HL-60/S4 (cell line): Measurements from ENCODE around the gene LARP4.
"Not testable (repeated sequence)": the region's sequence is repeated elsewhere in the genome, so short reads cannot be mapped to it uniquely, and the experiment has no call there.

Experiments
- in situ Hi-C: fragments of 300-500 bp; cut with MboI; formaldehyde crosslinking; loops from 2 replicates; pipeline ENCODE4 v1.14.3; 2022; ENCODE audit warnings: low sequenced_read_pairs

The LARP4 gene

GRCh38 chr12:50400638-50401499, at the start of gene LARP4:
TSS of gene LARP4 (plus strand) at chr12:50400885. CDS start at chr12:50401011, 126 bp downstream.
- in situ Hi-C loops, result no loop called here

DNA sequence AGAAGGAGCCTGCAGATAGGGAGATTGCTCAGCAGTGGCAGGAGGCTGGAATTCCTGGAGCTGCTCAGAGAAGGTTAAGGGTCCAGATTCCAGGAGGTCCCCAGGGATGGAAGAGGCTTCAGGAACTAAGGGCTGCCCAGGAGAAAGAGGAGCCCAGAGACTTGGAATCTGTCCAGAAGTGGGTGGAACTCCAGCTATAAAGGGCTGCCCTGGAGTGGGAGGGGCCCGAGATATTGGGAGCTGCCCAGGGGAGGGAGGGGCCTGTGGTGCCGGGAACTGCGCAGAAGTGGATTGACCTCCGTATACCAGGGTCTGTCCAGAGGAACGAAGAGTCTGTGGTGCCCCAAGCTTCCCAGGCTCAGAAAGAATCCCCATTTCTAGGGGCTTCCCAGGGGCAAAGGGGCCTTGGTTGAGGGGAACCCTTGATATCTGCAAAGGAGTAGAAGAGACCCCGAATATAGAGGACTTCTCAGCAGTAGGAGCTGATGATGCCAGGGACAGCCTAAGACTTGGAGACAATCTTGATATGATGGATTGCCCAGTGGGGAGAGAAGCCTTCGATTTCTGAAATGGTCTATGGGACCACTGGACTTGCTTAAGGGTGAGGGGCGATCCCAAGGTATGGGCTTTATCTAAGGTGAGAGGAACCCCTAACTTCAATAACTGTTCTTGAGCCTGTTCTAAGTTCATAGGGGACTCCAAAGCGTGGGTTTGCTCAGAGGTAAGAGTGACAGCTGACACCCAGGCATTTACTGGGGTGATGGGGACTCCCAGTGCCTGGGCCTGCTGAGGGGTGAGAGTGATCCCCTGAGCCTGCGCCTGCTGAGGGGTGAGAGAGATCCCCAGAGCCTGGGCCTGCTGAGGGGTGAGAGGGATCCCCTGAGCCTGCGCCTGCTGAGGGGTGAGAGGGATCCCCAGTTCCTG, 49.3 kb upstream of the LARP4 start:
- in situ Hi-C loops, result no loop called here

- in situ Hi-C loops, result no loop called here
Observed at GRCh38 chr12:50353404-50353803, 47.3 kb upstream of the LARP4 start.

- in situ Hi-C loops, result no loop called here
Observed at GRCh38 chr12:50353869-50354593, 46.7 kb upstream of the LARP4 start.

DNA sequence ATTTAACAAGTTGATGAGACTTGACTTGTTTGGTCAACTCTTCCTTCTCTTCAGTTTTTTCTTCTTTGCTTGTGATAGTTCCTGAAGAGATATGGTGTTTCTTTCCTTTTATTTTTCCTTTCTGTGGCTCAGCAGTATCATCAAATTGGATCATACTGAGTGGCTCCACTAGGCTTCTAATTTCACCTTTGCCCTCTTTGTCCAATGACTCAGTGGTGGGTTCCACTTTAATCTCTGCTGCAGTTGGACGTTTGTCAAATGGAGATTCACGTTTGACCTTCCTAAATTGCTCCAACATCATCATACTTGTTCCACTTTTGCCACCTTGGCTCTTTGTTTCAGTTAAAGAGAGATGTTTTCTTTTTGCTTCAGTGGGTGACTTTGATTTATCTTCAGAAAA, 45.8 kb upstream of the LARP4 start:
- in situ Hi-C loops, result no loop called here

GRCh38 chr12:50355365-50355764, 45.3 kb upstream of the LARP4 start:
- in situ Hi-C loops, result no loop called here

DNA sequence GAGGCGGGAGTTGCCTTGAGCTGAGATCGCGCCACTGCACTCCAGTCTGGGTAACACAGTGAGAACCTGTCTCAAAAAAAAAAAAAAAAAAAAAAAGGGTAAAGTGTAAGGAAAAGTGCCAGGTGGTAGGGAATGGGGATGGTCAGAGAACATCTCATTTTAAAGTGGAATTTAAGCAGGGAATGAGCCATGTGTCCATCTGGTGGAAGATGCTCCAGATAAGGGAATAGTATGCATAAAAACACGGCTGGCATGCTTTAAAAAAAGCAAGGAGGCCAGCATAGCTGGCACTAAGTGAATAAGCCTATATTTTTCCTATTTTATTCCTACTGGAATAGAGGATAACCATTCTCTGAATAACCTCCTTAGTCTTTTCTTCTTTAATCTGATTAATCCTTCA, 38.0 kb upstream of the LARP4 start:
- in situ Hi-C loops, result no loop called here

- in situ Hi-C loops, result no loop called here
Observed at GRCh38 chr12:50363141-50363540, 37.5 kb upstream of the LARP4 start.

GRCh38 chr12:50365709-50366406, 34.8 kb upstream of the LARP4 start:
- in situ Hi-C loops, result no loop called here

- in situ Hi-C loops, result not testable (repeated sequence)
Observed at GRCh38 chr12:50370672-50371071, 30.0 kb upstream of the LARP4 start.

GRCh38 chr12:50375802-50376201, 24.9 kb upstream of the LARP4 start:
- in situ Hi-C loops, result no loop called here

- in situ Hi-C loops, result no loop called here
Observed at GRCh38 chr12:50380761-50381325, 19.8 kb upstream of the LARP4 start.

DNA sequence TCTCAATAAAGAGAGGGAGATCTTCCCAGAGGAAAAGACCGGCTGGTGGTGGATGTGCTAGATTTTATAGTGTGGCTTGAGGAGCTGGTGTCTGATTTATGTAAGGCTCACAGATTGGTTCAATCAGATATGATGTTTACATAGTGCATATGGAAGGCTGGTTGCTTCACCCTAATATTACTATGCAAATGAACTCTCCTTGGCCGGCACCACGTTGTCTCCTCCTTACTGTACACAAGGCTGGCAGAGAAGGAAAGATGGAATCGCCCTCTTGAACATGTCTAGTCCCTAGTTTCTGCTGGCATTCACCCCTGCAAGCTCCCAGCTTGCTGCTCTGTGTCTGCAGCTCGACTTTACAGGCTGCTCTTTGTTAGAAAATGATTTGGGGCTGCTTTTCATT, 13.2 kb upstream of the LARP4 start:
- in situ Hi-C loops, result no loop called here

GRCh38 chr12:50387972-50388478, 12.7 kb upstream of the LARP4 start:
- in situ Hi-C loops, result no loop called here

- in situ Hi-C loops, result not testable (repeated sequence)
Observed at GRCh38 chr12:50388793-50389192, 11.9 kb upstream of the LARP4 start.

DNA sequence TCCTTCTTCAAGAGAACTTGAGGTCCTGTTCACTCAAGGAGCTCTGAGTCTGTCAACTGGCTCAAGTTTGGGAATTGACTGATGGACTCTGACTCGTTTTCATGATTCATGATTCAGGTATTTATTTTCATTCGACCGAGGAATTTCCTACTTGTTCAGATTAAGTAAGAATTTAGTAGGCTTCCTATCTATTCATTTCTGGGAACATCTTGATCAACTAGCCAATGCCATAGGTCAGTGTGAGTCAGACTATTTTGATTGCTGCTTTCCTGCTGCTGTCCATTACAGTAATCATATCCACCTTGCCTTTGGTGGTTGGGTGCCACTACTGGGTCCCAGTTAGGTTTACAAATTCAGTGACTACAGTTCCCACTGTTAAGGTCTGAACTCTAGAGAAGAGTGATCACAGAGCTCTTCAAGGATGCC, 10.4 kb upstream of the LARP4 start:
- in situ Hi-C loops, result no loop called here

DNA sequence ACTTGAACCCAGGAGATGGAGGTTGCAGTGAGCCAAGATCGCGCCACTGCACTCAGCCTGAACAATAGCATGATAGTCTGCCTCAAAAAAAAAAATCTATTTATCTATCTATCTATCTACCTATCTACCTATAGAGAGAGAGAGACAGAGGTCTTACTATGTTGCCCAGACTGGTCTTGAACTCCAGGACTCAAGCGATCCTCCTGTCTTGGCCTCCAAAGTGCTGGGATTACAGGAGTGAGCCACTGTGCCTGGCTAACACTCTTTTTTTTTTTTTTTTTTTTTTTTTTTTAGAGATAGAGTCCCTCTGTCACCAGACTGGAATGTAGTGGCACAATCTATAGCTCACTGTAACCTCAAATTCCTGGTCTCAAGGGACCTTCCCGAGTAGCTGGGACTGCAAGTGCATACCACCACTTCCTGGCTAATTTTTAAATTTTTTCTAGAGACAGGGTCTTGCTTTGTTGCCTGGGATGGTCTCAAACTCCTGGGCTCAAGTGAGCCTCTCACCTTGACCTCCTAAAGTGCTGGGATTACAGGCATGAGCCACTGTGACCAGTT, 6.1 kb upstream of the LARP4 start:
- in situ Hi-C loops, result no loop called here

GRCh38 chr12:50397117-50397650, 3.5 kb upstream of the LARP4 start:
- in situ Hi-C loops, result no loop called here

GRCh38 chr12:50398931-50399330, 1.8 kb upstream of the LARP4 start:
- in situ Hi-C loops, result no loop called here
